ENCODE measurements around the gene SLC44A4.
"Not testable (repeated sequence)": the region's sequence is repeated elsewhere in the genome, so short reads cannot be mapped to it uniquely, and the experiment has no call there.

Gene SLC44A4

GRCh38 chr6:31844507-31844906, 34.3 kb downstream of the SLC44A4 start:
- Histone ChIP-seq H3K4me1 (ENCODE audit: insufficient read depth, low read length) (no peaks in the 10 kb centered on the region), H3K9ac (ENCODE audit: low read depth, low read length) (no peak overlapping the region), H3K9me3 (ENCODE audit: insufficient read depth, low read length, severe bottlenecking) (no peaks in the 10 kb centered on the region), H3K36me3 (ENCODE audit: insufficient read depth, low read length) (peaks cover 10% of the 10 kb centered on the region), H3K4me2 (ENCODE audit: insufficient read depth, low read length) (no peak overlapping the region), H2AFZ (ENCODE audit: low read depth, low read length) (no peak overlapping the region), H3K27me3 (ENCODE audit: insufficient read depth, low read length, poor library complexity) (no peaks in the 10 kb centered on the region), H3K79me2 (ENCODE audit: insufficient read depth, low read length) (peaks cover under 1% of the 10 kb centered on the region; the same call in 1 of the 2 replicates), H3K27ac (ENCODE audit: low read length) (no peak overlapping the region), H3K4me3 (ENCODE audit: low read depth in 1 of 2, low read length in 2 of 2) (no peak overlapping the region), H4K20me1 (ENCODE audit: insufficient read depth, low read length) (peaks cover under 1% of the 10 kb centered on the region; the same call in 1 of the 2 replicates)
- TF ChIP-seq EZH2 (IDR thresholded peaks at IDR 0.05; ENCODE audit: borderline replicate concordance, low read depth, low read length, severe bottlenecking) (no peak), CTCF (IDR thresholded peaks at IDR 0.05; ENCODE audit: borderline replicate concordance, extremely low read depth, low read length, poor library complexity, severe bottlenecking) (no peak)
- ATAC-seq (ENCODE audit: insufficient read depth, low read depth), result no peak
- DNase-seq, result no peak

- no peak overlapping the region for H3K4me3 ChIP-seq (ENCODE audit: low read depth in 1 of 2, low read length in 2 of 2)
- peaks cover 20% of the 10 kb centered on the region for H3K4me1 ChIP-seq (ENCODE audit: insufficient read depth, low read length)
- TF ChIP-seq EZH2 (IDR thresholded peaks at IDR 0.05; ENCODE audit: borderline replicate concordance, low read depth, low read length, severe bottlenecking), result no peak
- TF ChIP-seq CTCF (IDR thresholded peaks at IDR 0.05; ENCODE audit: borderline replicate concordance, extremely low read depth, low read length, poor library complexity, severe bottlenecking), result no peak
- H3K79me2 ChIP-seq (ENCODE audit: insufficient read depth, low read length), result peaks cover 24% of the 10 kb centered on the region
- DNase-seq (no peak), ATAC-seq (ENCODE audit: insufficient read depth, low read depth) (peak; percentile 20; the same call in 2 of the 3 replicates)
- no peak overlapping the region for H3K27ac ChIP-seq (ENCODE audit: low read length)
- no peak overlapping the region for H3K4me2 ChIP-seq (ENCODE audit: insufficient read depth, low read length)
- H3K9me3 ChIP-seq (ENCODE audit: insufficient read depth, low read length, severe bottlenecking), result no peaks in the 10 kb centered on the region
- peaks cover 24% of the 10 kb centered on the region for H4K20me1 ChIP-seq (ENCODE audit: insufficient read depth, low read length)
- H2AFZ ChIP-seq (ENCODE audit: low read depth, low read length), result no peak overlapping the region
- no peaks in the 10 kb centered on the region for H3K27me3 ChIP-seq (ENCODE audit: insufficient read depth, low read length, poor library complexity)
- H3K9ac ChIP-seq (ENCODE audit: low read depth, low read length), result no peak overlapping the region
- peaks cover 35% of the 10 kb centered on the region for H3K36me3 ChIP-seq (ENCODE audit: insufficient read depth, low read length)
Observed at GRCh38 chr6:31842053-31842452, 36.7 kb downstream of the SLC44A4 start.

GRCh38 chr6:31839779-31840126, 39.0 kb downstream of the SLC44A4 start:
- not testable (repeated sequence) for H3K27me3 ChIP-seq (ENCODE audit: insufficient read depth, low read length, poor library complexity); H2AFZ ChIP-seq (ENCODE audit: low read depth, low read length); H3K4me2 ChIP-seq (ENCODE audit: insufficient read depth, low read length); H3K4me3 ChIP-seq (ENCODE audit: low read depth in 1 of 2, low read length in 2 of 2); H3K27ac ChIP-seq (ENCODE audit: low read length); H3K9me3 ChIP-seq (ENCODE audit: insufficient read depth, low read length, severe bottlenecking); ATAC-seq (ENCODE audit: insufficient read depth, low read depth); H3K9ac ChIP-seq (ENCODE audit: low read depth, low read length); DNase-seq
- Histone ChIP-seq H3K36me3 (ENCODE audit: insufficient read depth, low read length) (peaks cover 53% of the 10 kb centered on the region), H3K79me2 (ENCODE audit: insufficient read depth, low read length) (peaks cover 47% of the 10 kb centered on the region), H4K20me1 (ENCODE audit: insufficient read depth, low read length) (peaks cover 40% of the 10 kb centered on the region), H3K4me1 (ENCODE audit: insufficient read depth, low read length) (peaks cover 33% of the 10 kb centered on the region)

GRCh38 chr6:31838968-31839367, 39.8 kb downstream of the SLC44A4 start:
- Histone ChIP-seq H3K36me3 (ENCODE audit: insufficient read depth, low read length) (peaks cover 53% of the 10 kb centered on the region), H3K4me3 (ENCODE audit: low read depth in 1 of 2, low read length in 2 of 2) (no peak overlapping the region), H3K9ac (ENCODE audit: low read depth, low read length) (no peak overlapping the region), H3K4me1 (ENCODE audit: insufficient read depth, low read length) (peaks cover 37% of the 10 kb centered on the region), H3K4me2 (ENCODE audit: insufficient read depth, low read length) (peak overlapping the region; percentile 88; the same call in 1 of the 2 replicates), H2AFZ (ENCODE audit: low read depth, low read length) (no peak overlapping the region), H3K79me2 (ENCODE audit: insufficient read depth, low read length) (peaks cover 55% of the 10 kb centered on the region), H3K9me3 (ENCODE audit: insufficient read depth, low read length, severe bottlenecking) (no peaks in the 10 kb centered on the region), H4K20me1 (ENCODE audit: insufficient read depth, low read length) (peaks cover 40% of the 10 kb centered on the region), H3K27me3 (ENCODE audit: insufficient read depth, low read length, poor library complexity) (no peaks in the 10 kb centered on the region), H3K27ac (ENCODE audit: low read length) (no peak overlapping the region)
- TF ChIP-seq EZH2 (IDR thresholded peaks at IDR 0.05; ENCODE audit: borderline replicate concordance, low read depth, low read length, severe bottlenecking) (no peak), CTCF (IDR thresholded peaks at IDR 0.05; ENCODE audit: borderline replicate concordance, extremely low read depth, low read length, poor library complexity, severe bottlenecking) (no peak)
- ATAC-seq (ENCODE audit: insufficient read depth, low read depth), result no peak
- DNase-seq, result no peak

GRCh38 chr6:31838114-31838553, 40.7 kb downstream of the SLC44A4 start:
- Histone ChIP-seq H3K4me3 (ENCODE audit: low read depth in 1 of 2, low read length in 2 of 2) (peak overlapping the region in 1 of 2 experiments; percentile 86; a peak in 3 of 4 replicates), H3K4me1 (ENCODE audit: insufficient read depth, low read length) (peaks cover 45% of the 10 kb centered on the region), H4K20me1 (ENCODE audit: insufficient read depth, low read length) (peaks cover 40% of the 10 kb centered on the region), H3K79me2 (ENCODE audit: insufficient read depth, low read length) (peaks cover 60% of the 10 kb centered on the region), H3K9ac (ENCODE audit: low read depth, low read length) (peak overlapping the region; percentile 81), H3K4me2 (ENCODE audit: insufficient read depth, low read length) (peak overlapping the region; percentile 88; the same call in 1 of the 2 replicates), H3K36me3 (ENCODE audit: insufficient read depth, low read length) (peaks cover 53% of the 10 kb centered on the region)
- not testable (repeated sequence) for H3K27me3 ChIP-seq (ENCODE audit: insufficient read depth, low read length, poor library complexity); H3K27ac ChIP-seq (ENCODE audit: low read length); H3K9me3 ChIP-seq (ENCODE audit: insufficient read depth, low read length, severe bottlenecking); ATAC-seq (ENCODE audit: insufficient read depth, low read depth); H2AFZ ChIP-seq (ENCODE audit: low read depth, low read length); DNase-seq

Data from DND-41 (cell line).